GM12878 (cell line): ENCODE measurements around the gene CHCT1.
"Not testable (repeated sequence)": the region's sequence is repeated elsewhere in the genome, so short reads cannot be mapped to it uniquely, and the experiment has no call there.

ENCODE experiments used
- ESRRA ChIP-seq: IDR thresholded peaks from 2 replicates; pipeline ENCODE4 v1.6.1; 2012; ENCODE audit warnings: mild to moderate bottlenecking, low read length, improper control_type of control experiment
- ETV6 ChIP-seq, 2 experiments: fragments of 450-650 bp in 1 of 2; IDR thresholded peaks in 1 of 2; conservative IDR thresholded peaks in 1 of 2; 2 replicates each; pipeline ENCODE4 v1.6.1; 2014; ENCODE audit warnings: antibody characterized with exemption in 1 of 2, borderline replicate concordance in 1 of 2, low read depth in 1 of 2, mild to moderate bottlenecking in 1 of 2, moderate library complexity in 1 of 2
- FOXM1 ChIP-seq: IDR thresholded peaks from 2 replicates; pipeline ENCODE4 v1.6.1; 2012; ENCODE audit warnings: low read depth, mild to moderate bottlenecking, inconsistent platforms, low read length, moderate library complexity
- MTA3 ChIP-seq: IDR thresholded peaks from 2 replicates; pipeline ENCODE4 v1.6.1; 2012; ENCODE audit warnings: low read length, inconsistent platforms, borderline replicate concordance
- NBN ChIP-seq: fragments of 450-650 bp; IDR thresholded peaks from 2 replicates; pipeline ENCODE4 v1.6.1; 2016
- POLR2A ChIP-seq: IDR thresholded peaks from 2 replicates; pipeline ENCODE4 v1.6.1; 2011; ENCODE audit warnings: low read depth, mild to moderate bottlenecking, low read length
- RAD21 ChIP-seq: IDR thresholded peaks from 2 replicates; pipeline ENCODE4 v1.6.1; 2011; ENCODE audit warnings: mild to moderate bottlenecking, low read depth, low read length, moderate library complexity; ENCODE audit not compliant: insufficient read depth
- RFX5 ChIP-seq: IDR thresholded peaks from 2 replicates; pipeline ENCODE4 v1.6.1; 2011; ENCODE audit warnings: low read depth, low read length, improper control_type of control experiment
- TAF1 ChIP-seq: IDR thresholded peaks from 2 replicates; pipeline ENCODE4 v1.6.1; 2011; ENCODE audit warnings: mild to moderate bottlenecking, low read depth, low read length, borderline replicate concordance
- TARDBP ChIP-seq: IDR thresholded peaks from 2 replicates; pipeline ENCODE4 v1.6.1; 2016; ENCODE audit warnings: borderline replicate concordance
- TF ChIP-seq, protein P1 (sequence below): IDR thresholded peaks from 2 replicates; pipeline ENCODE4 v1.6.1; 2012; ENCODE audit warnings: low read length, inconsistent platforms
- TF ChIP-seq, protein P2 (sequence below), 3 experiments: IDR thresholded peaks in 2 of 3; conservative IDR thresholded peaks in 1 of 3; 2 replicates each; pipeline ENCODE4 v1.5.1; 2011; ENCODE audit warnings: low read depth in 3 of 3, low read length in 3 of 3, mild to moderate bottlenecking in 3 of 3, control low read depth in 2 of 3, moderate library complexity in 2 of 3, inconsistent platforms in 1 of 3, mixed read lengths in 1 of 3; ENCODE audit not compliant: control insufficient read depth in 2 of 3, insufficient read depth in 1 of 3; ENCODE audit errors: extremely low read depth in 1 of 3
- TF ChIP-seq, protein P3 (sequence below): fragments of 450-650 bp; formaldehyde crosslinking; IDR thresholded peaks from 2 replicates; pipeline ENCODE4 v1.4.0; 2022; ENCODE audit warnings: mild to moderate bottlenecking, moderate library complexity

DNA sequence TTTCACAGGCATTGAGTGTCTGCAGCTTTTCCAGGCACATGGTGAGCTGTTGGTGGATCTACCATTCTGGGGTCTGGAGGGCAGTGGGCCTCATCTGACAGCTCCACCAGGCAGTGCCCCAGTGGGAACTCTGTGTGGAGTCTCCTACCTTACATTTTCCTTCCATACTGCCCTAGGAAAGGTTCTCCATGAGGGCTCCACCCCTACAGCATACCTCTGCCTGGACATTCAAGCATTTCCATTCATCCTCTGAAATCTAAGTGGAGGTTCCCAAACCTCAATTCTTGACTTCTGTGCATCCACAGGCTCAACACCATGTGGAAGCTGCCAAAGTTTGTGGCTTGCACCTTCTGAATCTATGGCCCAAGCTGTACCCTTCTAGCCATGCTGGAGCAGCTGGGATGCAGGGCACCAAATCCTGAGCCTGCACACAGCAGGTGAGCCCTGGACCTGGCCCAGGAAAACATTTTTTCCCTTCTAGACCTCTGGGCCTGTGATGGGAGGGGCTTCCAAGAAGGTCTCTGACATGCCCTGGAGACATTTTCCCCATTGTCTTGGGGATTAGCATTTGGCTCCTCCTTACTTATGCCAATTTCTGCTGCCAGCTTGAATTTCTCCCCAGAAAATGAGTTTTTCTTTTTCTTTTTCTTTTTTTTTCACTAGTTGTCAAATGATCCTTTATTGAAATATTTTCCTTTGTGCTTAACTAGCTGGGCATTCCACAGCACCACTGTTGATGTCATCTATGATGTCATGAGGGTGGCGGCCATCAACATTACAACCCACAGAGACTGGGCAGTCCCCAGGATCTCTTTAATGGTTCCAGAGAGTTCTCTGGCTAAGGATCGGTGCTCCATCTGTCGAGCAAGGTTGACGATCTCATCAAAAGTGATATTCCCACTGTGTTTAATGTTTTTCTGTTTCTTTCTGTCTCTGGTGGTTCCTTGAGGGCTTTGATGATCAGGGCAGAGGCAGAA, 11.0 kb downstream of the CHCT1 start:
- TF ChIP-seq ESRRA; RFX5; NBN; TARDBP; TAF1; FOXM1; ETV6 (conservative IDR thresholded peaks at IDR 0.05 in 1 of 2, IDR thresholded peaks at IDR 0.05 in 1 of 2; ENCODE audit: borderline replicate concordance in 1 of 2, low read depth in 1 of 2); POLR2A; MTA3; RAD21: not testable (repeated sequence)
- TF ChIP-seq, protein P1, sequence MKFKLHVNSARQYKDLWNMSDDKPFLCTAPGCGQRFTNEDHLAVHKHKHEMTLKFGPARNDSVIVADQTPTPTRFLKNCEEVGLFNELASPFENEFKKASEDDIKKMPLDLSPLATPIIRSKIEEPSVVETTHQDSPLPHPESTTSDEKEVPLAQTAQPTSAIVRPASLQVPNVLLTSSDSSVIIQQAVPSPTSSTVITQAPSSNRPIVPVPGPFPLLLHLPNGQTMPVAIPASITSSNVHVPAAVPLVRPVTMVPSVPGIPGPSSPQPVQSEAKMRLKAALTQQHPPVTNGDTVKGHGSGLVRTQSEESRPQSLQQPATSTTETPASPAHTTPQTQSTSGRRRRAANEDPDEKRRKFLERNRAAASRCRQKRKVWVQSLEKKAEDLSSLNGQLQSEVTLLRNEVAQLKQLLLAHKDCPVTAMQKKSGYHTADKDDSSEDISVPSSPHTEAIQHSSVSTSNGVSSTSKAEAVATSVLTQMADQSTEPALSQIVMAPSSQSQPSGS = not testable (repeated sequence)
- TF ChIP-seq, protein P2, sequence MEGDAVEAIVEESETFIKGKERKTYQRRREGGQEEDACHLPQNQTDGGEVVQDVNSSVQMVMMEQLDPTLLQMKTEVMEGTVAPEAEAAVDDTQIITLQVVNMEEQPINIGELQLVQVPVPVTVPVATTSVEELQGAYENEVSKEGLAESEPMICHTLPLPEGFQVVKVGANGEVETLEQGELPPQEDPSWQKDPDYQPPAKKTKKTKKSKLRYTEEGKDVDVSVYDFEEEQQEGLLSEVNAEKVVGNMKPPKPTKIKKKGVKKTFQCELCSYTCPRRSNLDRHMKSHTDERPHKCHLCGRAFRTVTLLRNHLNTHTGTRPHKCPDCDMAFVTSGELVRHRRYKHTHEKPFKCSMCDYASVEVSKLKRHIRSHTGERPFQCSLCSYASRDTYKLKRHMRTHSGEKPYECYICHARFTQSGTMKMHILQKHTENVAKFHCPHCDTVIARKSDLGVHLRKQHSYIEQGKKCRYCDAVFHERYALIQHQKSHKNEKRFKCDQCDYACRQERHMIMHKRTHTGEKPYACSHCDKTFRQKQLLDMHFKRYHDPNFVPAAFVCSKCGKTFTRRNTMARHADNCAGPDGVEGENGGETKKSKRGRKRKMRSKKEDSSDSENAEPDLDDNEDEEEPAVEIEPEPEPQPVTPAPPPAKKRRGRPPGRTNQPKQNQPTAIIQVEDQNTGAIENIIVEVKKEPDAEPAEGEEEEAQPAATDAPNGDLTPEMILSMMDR (IDR thresholded peaks at IDR 0.05 in 2 of 3, conservative IDR thresholded peaks at IDR 0.05 in 1 of 3; ENCODE audit: control insufficient read depth in 2 of 3, extremely low read depth in 1 of 3, insufficient read depth in 1 of 3, low read depth in 3 of 3, low read length in 3 of 3) = not testable (repeated sequence)
- TF ChIP-seq, protein P3, sequence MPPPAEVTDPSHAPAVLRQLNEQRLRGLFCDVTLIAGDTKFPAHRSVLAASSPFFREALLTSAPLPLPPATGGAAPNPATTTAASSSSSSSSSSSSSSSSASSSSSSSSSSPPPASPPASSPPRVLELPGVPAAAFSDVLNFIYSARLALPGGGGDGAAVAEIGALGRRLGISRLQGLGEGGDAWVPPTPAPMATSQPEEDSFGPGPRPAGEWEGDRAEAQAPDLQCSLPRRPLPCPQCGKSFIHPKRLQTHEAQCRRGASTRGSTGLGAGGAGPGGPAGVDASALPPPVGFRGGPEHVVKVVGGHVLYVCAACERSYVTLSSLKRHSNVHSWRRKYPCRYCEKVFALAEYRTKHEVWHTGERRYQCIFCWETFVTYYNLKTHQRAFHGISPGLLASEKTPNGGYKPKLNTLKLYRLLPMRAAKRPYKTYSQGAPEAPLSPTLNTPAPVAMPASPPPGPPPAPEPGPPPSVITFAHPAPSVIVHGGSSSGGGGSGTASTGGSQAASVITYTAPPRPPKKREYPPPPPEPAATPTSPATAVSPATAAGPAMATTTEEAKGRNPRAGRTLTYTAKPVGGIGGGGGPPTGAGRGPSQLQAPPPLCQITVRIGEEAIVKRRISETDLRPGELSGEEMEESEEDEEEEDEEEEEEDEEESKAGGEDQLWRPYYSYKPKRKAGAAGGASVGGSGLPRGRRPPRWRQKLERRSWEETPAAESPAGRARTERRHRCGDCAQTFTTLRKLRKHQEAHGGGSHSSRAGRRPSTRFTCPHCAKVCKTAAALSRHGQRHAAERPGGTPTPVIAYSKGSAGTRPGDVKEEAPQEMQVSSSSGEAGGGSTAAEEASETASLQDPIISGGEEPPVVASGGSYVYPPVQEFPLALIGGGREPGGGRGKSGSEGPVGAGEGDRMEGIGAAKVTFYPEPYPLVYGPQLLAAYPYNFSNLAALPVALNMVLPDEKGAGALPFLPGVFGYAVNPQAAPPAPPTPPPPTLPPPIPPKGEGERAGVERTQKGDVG (CRISPR knock-in tag) = not testable (repeated sequence)
